ENCODE results near the gene TTC3.

Gene TTC3

GRCh38 chr21:37149411-37149810 is 76.4 kb downstream of the TTC3 start:
- DNase-seq (ENCODE audit: low read depth) = no peak

DNA sequence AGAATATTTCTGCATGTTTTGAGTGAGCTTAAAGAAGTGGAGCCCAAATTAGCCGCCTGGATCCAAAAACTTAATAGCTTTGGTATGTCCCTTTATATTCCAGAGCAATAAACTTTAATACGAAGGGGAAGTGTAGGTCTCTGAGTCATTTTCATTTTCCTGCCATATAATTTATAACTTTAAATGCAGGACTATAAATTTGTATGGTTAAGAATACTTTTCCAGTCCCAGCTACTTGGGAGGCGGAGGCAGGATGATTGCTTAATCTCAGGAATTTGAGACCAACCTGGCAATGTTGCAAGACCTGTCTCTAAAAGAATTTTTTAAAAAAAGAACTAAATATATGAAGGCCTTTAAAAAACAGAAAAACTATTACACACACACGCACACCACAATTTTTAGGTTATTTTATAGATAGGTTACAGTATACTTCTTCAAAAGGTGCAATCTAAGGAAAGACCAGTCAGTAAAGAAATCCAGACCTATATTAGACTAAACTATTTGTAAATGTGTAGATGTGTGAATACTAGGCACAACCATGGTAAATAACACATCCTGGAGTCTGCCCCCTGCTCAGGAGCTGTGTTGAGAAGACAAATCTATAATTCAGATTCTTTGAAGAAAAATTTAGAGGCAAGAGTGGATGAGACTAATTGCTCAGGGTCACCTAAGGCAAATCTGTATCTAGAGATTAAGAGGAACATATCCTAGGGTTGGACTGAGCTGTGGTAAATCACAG is 80.3 kb downstream of the TTC3 start:
- no peak for DNase-seq (ENCODE audit: low read depth)

- no peak for DNase-seq (ENCODE audit: low read depth)
Observed at GRCh38 chr21:37153935-37154350, 80.9 kb downstream of the TTC3 start.

DNA sequence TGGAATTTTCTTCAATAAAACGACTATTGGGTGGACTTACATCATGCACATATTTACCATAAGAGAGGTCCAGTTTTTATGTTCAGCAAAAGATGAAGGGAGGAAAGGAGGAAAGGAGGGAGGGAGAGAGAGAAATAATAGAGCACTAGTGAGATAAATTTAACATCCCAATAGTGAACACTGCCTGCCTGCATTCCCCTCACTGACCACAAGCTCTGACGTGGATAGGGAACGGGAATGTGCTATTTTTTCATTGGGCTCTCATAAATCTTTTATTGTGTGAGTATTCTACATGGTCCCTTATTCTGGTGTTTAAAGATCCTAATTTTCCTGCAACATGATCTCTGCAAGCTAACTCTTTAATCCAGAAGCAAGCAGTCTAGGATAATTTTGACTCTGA is 82.1 kb downstream of the TTC3 start:
- no peak for DNase-seq (ENCODE audit: low read depth)

DNA sequence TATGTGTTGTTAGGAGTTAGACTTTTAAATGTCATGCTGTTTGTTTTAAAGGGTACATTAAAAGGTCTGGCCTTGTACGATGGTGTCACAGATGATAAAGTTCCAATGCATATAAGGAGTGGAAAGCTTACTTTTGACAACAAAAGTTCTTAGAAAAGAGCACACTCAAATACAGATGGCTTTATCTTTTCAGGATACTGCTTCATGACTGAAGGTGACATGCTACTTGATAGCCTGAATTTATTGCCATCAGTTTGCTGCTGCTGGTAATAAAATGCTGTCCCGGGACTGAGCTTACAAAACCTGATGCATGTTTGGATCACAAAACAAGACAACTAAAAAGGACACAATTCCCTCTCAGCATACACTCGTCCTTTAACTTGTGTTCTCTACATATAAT is 84.9 kb downstream of the TTC3 start:
- no peak for DNase-seq (ENCODE audit: low read depth)

GRCh38 chr21:37159053-37159776 is 86.2 kb downstream of the TTC3 start:
- DNase-seq (ENCODE audit: low read depth) = no peak

- DNase-seq (ENCODE audit: low read depth) = no peak
Observed at GRCh38 chr21:37159949-37160348, 86.9 kb downstream of the TTC3 start.

GRCh38 chr21:37164742-37165141 is 91.7 kb downstream of the TTC3 start:
- no peak for DNase-seq (ENCODE audit: low read depth)

DNA sequence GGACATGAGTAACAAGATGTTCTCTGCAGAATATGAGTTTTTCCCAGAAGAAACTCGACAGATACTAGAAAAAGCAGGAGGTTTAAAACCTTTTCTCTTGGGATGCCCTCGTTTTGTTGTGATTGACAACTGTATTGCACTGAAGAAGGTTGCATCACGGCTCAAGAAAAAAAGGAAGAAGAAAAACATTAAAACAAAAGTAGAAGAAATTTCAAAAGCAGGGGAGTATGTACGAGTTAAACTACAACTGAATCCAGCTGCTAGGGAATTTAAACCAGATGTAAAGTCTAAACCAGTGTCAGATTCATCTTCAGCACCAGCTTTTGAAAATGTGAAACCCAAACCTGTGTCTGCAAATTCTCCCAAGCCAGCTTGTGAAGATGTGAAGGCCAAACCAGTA is 92.5 kb downstream of the TTC3 start:
- DNase-seq (ENCODE audit: low read depth) = no peak

DNA sequence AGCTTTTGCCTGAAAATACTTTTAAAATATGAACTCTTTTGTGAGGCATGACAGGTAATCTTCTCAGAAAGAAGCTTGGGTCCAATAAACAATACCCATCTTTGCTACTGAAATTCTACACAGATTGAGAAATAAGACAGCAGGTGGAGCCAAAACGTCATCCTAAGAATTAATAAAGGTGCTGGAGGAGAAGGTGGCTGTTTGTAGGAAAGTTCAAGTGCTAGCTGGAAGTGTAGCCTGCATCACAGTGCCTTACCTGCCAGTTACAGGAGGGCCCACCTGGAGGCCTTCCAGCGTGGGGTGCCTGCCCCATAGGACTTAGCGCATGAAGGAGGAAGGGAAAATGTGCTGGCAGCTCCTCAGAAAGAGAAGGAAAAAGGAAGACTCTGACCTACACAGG is 93.7 kb downstream of the TTC3 start:
- DNase-seq (ENCODE audit: low read depth) = no peak

DNA sequence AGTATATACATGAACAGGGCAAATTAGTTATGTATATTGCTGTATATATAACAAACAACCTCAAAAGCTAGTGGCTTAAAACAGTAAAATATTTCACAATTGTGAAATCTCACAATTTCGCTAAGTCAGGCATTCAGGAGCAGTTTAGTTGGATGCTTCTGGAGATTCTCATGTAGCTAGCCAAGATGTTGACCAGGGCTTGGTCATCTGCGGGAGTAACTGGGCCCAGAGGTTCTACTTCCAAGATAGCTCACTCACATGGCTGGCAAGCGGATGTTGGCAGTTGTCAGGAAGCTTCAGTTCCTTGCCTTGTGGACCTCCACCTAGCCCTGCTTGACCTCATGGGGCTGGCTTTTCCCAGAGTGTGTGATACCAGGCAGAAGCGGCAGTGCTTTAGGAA is 95.6 kb downstream of the TTC3 start:
- DNase-seq (ENCODE audit: low read depth) = no peak

DNA sequence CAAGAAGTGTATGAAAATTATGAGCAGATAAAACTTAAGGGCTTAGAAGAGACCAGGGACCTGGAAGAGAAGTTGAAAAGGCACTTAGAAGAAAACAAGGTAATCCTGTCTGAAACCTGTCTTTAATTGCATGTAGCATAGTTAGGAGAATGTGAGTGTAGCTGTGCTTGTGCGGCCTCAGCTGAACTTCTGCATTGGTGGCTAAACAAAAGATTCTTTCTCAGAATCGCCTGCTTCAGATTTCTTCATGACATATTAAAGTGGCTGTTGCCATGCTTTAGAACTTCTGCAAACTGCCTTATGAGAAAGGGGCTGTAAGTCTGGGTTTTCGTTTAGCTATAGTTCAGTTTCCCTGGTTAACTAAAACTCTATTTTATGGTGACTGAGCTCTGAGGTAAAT is 99.6 kb downstream of the TTC3 start:
- DNase-seq (ENCODE audit: low read depth) = no peak

DNA sequence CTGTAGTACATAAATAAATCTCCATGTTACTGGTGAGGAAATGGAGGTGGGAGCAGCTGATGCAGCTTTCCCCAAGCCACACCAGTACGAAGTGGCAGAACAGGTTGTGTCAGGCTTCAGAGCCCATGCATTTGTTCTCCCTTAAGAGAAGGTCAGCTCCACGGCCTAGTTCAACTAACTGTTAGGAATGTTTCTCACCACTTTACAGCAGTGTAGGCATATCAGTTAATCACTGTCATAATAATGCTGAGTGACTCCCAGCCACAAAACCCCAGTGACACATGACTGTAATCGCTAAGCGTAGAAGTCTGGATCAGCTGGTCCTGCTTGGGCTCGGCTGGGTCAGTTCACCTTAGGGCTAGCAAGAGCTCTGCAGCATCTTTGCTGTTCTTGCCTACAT is 103.7 kb downstream of the TTC3 start:
- DNase-seq (ENCODE audit: low read depth) = no peak

- DNase-seq (ENCODE audit: low read depth) = no peak
Observed at GRCh38 chr21:37181059-37181458, 108.0 kb downstream of the TTC3 start.

DNA sequence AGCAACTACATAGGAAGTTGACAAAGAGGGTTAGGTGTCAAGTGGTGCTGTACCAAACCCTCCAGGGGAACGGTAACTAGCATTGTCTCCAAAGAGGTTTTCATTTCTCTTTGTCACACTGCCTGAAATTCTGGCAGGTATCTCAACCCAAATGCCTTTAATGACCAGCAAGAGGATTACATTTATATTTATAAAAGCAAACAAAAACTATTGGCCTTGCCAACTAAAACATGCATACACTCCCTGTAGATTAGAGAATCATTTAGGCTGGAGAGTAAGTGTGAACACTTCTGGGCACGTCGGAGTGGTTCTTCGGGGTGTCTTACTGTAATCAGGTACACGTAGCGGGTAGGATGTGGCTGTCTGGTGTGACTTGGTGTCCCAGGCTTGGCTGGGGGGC is 109.2 kb downstream of the TTC3 start:
- no peak for DNase-seq (ENCODE audit: low read depth)

DNA sequence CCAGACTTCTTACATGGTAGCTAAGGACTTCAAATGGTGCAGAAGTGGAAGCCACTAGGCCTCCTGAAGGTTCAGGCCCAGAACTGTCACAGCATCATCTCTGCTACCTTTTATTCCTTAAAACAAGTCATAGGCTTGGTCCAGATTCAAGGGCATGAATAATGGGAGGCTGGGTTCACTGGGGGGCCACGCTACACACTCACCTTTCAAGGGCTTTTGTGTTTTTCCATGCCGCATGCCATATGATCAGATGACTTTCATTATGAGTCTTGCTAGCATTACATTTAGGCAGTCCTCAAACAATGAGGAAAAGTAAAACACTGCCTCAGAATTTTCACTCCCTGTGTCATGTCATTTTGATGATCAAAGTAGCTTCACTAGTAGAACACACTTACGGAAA is 110.7 kb downstream of the TTC3 start:
- no peak for DNase-seq (ENCODE audit: low read depth)

DNA sequence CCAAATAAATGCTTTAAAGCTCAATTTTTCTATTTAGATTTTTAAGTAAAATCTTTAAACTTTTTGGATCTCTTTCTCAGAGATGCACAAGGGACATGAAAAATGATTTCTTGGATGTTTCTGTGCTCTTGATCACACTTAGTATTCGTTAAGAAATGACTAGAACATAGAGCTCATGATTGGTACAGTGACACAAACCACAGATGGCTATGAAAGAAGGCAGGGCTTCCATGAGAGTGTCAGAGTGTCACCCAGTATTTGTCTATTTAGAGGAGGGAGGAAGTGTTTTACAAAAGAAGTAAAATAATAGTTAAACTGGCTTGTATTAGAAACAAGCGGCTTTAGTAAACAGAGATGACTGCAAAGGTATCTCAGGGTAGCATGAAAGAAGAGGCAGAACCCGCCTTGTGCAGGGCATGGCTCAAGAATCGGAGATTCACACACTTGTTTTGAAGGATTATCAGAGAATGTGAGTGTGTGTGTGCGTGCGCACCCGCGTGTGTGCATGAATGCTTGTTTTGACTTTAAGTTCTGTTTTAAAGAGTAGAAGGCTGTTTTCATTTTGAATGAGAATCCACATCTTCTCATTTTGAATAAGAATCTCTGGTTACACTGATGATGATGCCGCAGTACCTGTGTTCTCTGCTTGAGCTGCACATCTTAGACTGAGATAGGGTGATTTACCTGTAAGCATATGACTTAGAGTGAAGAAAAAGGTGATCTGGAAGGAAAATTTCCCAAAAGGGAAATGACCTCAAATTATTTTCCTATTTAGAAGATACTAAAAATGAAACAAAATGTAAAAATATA is 111.9 kb downstream of the TTC3 start:
- DNase-seq (ENCODE audit: low read depth) = no peak

- no peak for DNase-seq (ENCODE audit: low read depth)
Observed at GRCh38 chr21:37186983-37187382, 113.9 kb downstream of the TTC3 start.

DNA sequence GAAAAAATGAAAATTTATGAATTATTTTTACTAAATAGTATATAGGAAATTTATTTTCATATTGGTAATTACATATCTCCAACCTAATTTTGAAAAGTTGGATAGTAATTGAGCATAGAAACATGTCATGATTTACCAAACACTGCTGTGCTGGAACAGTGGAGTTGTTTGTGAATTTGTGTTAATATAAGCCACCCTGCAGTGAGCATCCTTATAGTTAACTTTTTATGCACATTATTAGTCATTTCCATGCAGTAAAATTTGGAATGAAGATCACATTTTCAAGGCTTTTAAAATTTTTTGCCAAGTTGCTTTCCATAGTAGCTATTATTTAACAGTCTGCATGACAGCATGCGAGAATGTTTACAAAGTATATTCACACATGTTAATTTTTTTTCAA is 115.8 kb downstream of the TTC3 start:
- no peak for DNase-seq (ENCODE audit: low read depth)

DNA sequence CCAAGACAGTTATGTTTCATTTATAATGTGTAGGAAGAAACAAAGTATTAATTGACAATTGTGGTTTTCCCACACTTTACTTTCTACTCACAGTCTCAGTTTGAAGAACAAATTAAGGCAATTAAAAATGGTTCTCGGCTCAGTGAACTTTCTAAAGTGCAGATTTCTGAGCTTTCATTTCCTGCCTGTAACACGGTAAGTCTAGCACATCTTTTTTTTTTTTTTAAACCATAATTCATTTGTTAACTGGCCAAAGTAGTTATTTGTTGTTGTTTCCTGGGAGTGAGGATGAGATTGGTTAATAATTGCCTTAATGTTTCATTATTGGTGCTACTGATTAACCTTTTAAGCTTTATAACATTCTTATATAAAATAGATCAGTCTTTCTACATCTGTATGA is 119.0 kb downstream of the TTC3 start:
- DNase-seq (ENCODE audit: low read depth) = no peak

DNA sequence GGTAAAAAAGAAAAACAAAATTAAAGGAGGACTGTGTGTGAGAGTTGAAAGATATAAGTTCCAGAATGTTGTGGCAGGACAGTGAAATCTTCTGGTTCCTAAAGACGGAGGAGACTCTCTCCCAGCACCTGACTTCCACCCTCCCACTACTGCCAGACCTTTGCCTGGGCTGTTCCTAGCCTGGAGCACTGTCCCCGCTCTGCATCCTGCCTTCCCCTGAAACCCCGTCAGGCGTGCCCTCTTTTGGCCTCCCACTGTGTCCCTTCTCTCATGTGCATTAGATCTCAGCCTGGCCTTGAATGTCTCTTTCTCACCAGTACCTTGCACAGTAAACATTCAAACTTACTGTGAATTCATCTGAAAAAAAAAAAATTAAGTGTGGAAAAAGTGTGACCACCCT is 120.0 kb downstream of the TTC3 start:
- DNase-seq (ENCODE audit: low read depth) = no peak

GRCh38 chr21:37193676-37194075 is 120.6 kb downstream of the TTC3 start:
- no peak for DNase-seq (ENCODE audit: low read depth)

- no peak for DNase-seq (ENCODE audit: low read depth)
Observed at GRCh38 chr21:37195059-37195458, 122.0 kb downstream of the TTC3 start.

All from CMK (cell line).